HG02588 (cell line): ENCODE results near the gene CKS1B.

ENCODE experiments used
- ATAC-seq: cut with Tn5 transposase; IDR thresholded peaks from one replicate; pipeline ENCODE4 v1.9.1; 2021; ENCODE audit warnings: mild to moderate bottlenecking, moderate library complexity; ENCODE audit not compliant: unreplicated experiment

Gene CKS1B

GRCh38 chr1:155001425-155001674 lies 26.9 kb downstream of the CKS1B start:
- no peak for ATAC-seq

DNA sequence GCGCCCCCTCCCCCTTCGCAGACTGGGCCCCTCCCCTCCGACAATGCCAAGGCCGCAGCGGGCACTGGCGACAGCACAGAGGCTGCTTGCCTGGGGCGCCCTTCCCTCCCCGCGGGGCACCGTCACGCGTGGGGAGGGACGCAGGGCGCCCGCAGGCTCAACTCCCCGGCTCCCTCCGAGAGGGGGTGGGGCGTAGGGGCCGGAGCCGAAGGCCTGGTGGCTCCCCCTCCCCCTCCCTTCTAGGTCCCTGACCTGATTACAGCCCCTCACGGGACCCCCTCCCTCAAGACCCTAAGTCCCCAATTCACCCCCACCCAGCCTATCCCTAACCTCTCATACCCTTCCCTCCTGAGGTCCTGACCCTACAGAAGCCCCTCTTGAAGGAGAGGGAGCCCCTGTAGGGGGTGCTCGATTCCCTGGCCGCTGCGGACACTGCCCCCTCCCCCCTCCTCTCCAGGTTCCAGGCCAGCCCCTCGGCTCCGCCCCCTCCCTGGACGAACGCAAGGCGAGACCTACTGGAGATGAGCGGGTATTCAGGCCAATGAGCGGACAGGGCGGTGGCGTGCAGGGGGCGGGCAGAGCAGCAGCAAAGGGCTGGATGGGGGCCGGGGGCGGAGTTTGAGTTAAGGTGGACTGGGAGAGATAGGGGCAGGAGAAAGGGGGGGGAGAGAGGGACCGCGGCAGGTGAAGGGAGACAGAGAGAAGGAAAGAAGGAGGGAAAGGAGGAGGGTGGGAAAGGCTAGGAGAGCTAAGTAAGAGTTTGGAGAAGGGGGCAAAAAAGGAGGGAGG lies 27.4 kb downstream of the CKS1B start:
- peak; percentile 54 for ATAC-seq

GRCh38 chr1:155002464-155003226 lies 28.2 kb downstream of the CKS1B start, which contains the start of gene ZBTB7B:
Gene ZBTB7B (plus strand): TSS chr1:155002802. CDS start chr1:155014661, 11,859 bp downstream.
- ATAC-seq = no peak

DNA sequence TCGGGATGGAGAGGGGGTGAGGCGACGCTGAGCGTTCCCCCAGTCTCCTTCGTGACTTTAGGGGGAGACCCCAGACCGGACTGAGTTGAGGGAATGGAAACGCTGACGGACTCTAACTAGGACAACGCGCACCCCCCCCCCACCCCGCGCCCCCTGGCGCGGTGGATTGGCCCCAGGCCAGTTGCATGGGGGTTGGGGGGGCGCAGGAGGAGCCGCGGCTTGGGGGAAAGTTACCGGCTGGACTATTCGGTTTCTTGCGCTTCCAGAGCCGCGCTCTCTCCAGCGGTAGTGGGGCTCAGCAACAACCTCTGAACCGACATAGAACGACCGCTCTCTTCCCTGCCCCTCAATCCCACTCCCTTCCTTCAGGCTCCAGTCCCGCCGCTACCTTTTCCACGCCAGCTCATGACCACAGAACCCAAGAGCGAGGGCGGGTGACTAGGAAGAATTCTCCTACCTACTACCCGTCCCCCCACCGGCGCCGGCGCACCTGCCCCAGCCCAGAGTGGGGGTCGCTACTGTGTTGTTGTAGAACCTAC lies 28.8 kb downstream of the CKS1B start:
- ATAC-seq = no peak

- ATAC-seq = no peak
Measured at GRCh38 chr1:155003766-155004351, 29.4 kb downstream of the CKS1B start.

DNA sequence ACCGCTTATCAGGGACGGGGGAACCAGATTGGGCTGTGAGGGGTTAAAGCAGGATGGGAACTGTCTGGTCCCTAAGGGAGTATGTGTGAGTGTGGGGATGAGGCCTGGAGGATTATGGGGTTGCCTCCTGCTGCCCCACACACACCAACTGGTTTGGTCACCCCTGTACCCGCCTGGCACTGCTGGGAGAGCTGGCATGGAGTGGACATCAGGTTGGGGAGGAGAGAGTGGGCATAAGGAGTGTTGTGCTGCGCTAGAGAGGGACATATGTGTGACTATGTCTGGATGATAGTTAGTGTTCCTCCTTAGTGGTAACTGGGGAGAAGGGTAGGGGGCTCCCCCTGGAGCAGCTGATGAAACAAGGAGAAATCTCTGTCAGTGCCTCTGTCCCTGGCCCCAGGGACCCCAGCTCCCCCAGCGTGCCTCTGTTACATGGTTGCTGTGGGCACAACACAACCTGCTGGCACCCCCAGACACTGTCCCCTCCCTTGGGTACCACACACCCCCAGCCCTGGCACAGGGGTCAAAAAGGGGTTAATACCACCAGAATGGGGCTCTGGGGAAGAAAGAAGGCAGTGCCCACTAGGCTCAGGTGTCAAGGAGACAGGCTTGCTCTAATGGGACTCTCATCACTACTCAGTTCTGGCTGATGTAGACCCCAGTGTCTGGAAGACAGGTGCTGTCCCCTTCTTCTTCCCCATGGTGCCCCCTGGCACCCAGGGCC lies 30.0 kb downstream of the CKS1B start:
- ATAC-seq = no peak

DNA sequence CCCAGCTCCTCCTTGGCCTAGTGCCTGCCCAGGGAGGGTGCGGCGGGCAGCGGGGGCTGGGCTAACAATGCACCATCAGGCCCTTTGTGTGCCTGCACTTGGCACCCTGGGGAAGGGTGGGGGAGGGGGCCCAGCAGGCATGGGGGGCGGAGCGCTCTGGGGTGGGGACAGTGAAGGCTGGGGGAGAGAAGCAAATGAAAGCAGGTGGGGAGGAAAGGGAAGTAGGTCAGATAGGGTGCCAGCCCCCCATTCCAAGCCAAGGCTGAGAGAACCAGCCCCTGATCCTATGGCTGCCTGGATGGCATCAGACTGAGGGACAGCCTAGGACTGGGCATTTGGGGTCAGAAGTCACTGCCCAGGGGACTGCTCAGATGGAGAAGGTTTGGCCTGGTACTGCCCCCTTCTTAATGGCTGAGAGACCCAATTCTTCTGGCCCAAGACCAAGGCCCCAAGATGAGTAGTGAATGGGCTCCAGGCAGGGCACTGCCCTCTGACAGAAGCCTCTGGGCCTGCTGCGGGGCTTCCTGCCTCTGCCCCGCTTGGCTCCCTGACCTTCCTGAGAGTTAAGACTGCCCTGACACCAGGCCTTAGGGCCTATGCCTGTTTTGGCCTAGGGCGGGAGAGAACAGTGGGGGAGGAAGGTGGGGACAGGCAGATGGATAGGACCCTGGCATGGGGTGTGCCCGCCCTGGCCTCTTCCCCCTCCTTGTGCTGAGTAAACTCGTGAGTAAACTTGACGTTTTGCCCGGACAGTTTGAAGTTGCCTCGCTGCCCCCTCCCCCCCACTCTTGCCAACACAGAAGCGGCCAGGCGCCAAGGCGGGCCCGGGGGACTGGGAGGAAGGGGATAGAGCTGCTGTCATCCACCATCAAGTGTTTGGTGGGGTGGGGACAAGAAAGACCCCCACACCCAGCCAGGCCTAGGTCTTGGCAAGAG lies 30.9 kb downstream of the CKS1B start:
- ATAC-seq = no peak

DNA sequence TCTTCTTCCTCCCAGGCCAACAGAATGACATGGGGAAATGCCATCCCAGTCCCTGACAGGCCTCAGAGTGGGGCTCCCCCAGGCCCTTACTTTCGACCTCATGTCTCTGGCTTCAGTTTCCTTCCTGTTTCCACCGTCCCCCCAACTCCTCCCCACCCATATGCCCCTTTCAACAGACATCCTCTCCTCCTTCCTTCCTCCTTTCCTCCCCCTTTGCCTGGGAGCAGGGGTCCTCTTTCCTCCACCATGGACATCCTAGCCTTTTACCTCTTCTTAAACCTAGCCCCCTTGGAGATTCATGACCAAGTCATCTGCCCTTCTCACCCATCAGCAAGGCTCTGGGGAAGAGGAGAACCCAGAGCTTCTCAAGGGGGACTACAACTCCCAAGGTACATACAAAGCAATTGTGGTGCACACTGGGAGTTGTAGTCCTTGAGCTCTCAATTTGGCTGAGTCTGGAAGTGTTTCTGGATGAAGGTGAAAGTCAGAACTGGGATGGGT lies 32.2 kb downstream of the CKS1B start:
- ATAC-seq = no peak

DNA sequence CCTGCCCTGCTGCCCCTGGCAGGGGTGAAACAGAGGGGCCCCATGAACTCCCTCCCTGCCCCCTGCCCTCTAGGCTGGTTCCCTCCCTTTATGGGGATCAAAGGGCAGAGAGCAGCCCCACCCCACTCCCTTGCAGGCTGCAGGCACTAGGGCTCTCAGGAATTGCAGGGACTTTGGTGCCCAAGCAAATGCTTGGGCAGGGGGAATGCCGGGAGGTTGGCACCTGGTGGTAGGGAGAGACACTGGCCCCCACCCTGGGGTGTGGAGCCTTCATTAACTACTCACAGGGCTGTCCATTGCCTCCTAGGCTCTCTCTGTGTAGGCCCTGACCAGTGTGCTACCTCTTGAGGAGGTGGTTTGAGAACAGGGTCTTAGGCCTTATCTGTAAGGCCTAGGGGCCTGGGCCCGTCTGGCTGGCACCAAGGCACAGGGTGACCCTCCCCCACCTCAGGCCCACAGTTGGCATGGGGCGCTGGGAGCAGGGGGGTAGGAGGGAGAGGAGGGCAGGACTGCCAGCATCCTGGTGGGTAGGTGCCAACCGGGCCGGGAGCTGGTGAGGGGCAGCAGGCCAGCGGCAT lies 32.9 kb downstream of the CKS1B start:
- no peak for ATAC-seq

DNA sequence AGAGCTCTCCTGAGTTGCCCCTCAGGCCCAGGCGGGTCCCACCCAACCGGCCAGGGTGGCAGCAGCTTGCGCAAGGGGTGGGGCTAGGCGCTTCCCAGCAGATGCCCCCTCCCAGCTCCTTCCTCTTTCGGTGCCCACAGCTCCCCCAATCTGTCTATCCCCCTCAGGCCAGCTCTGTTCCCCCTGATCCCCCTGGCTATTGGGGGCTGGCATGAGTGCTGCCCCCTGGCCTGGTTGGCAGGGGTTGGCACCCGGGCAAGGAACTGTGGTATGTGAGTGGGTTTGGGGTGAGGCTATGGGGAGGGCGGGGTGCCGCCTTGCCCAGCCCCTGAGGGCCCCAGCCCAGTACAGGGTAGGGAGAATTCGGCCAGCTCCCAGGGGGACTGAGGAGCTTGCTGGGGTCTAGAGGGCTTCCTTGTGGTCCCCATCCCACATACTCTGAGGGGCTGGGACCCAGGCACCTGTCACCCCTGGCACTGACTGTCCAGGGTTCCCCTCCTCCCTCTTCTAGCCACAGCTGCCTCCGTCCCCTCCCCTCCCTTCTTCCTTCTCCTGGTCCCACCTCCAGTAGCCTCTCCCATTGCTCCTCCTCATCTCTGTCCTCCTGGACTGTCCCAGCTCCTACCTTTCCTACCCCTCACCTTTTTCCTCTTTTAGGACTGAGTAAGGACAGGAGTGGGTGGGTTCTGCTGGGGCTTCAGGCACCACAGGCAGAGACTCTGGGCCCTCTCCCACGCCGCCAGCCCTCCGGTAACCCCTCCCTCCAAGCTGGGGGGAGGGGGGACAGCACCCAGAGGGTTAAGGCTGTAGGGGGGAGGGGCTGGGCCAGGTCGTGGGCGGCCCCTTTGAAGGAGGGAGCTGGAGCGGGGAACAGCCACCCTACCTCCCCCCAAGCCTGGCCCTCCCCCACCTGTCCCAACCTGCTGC lies 33.8 kb downstream of the CKS1B start:
- no peak for ATAC-seq

DNA sequence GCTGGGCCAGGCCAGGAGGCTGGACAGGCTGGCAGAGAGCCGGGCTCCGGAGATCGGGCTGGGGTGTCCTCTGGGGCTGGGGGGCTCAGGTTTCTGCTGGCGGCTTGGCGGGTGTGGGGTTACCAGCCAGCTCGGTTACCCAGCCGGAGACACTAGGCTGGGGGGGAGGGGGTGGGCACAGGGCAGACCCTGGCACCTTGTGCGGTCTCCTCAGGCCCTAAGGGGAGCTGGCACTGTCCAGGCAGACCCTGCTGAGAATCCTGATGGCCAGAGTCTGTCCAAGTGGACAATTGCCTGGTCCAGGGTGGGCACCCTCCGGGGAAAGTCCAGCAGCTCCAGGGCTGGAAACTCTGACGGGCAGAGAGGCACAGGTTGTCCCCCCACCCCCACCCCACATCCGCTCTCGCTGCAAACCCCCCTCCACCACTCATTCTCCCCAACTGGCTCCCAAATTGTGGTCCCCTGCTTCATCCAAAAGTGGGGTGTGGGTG lies 34.8 kb downstream of the CKS1B start:
- ATAC-seq = no peak

DNA sequence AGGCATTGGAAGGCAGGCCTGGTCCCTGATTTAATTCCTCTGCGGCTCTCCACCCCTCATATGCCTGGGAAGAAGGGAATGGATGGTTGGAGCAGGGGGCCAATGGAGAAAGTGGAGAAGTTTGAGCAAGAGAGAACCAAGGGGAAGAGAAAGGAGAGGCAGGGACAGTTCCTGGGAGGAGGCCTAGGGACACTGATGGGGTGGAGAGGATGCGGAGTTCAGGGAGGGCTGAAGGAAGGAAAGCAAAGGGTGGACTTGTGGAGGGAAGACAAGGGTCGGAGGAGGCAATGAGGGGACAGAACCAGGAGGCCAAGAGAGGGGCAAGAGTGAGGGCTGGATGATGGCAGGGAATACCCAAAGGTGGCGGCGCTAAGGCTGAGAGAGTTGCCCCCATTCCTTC lies 35.3 kb downstream of the CKS1B start:
- ATAC-seq = no peak

GRCh38 chr1:155010211-155010918 lies 35.9 kb downstream of the CKS1B start:
- no peak for ATAC-seq

- ATAC-seq = no peak
Measured at GRCh38 chr1:155011004-155011416, 36.5 kb downstream of the CKS1B start.

GRCh38 chr1:155011437-155012025 lies 37.0 kb downstream of the CKS1B start:
- no peak for ATAC-seq

- ATAC-seq = no peak
Measured at GRCh38 chr1:155012026-155012546, 37.6 kb downstream of the CKS1B start.
